Measurements from ENCODE around the gene ASB1.

GRCh38 chr2:238458651-238459050, 31.9 kb downstream of the ASB1 start:
- no peak for TF ChIP-seq CTCF (conservative IDR thresholded peaks at IDR 0.05; ENCODE audit: low read depth, low read length)
- no peak for TF ChIP-seq EZH2 (IDR thresholded peaks at IDR 0.05; ENCODE audit: low read length, unreplicated experiment)
